H1 (cell line): ENCODE data around the gene FOXL1. TPM values are rescaled to one million over a fixed set of nuclear protein-coding genes. Genes with fewer than 3 reads are reported as not detected.
A peak's percentile ranks its signal among the peaks of the same experiment; 100 is the strongest.

Source experiments
- CTCF ChIA-PET: fragments of 300-600 bp; sonication (Branson Sonifier 250); formaldehyde crosslinking; loops from one replicate; lab custom pipeline; 2021; ENCODE audit not compliant: partially characterized antibody; lab: Charles Lee
- POLR2A ChIA-PET: fragments of 300-600 bp; sonication (Branson Sonifier 250); formaldehyde crosslinking; loops from one replicate; lab custom pipeline; 2021; ENCODE audit warnings: inconsistent platforms; ENCODE audit not compliant: partially characterized antibody; lab: Charles Lee
- DNase-seq, 2 experiments: peaks; one replicate each; pipeline versions ENCODE4 v3.0.0 to v3.0.0-alpha.2; 2010 to 2022; ENCODE audit warnings: low spot score in 2 of 2, low read depth in 1 of 2, mixed read lengths in 1 of 2
- FAIRE-seq: peaks from 2 replicates; lab custom pipeline; 2011; peaks lifted over from hg19 to GRCh38; lab: Jason Lieb, UNC
- H2AFZ ChIP-seq: 2 replicates; pipeline ENCODE4 v1.8.1; 2012; ENCODE audit warnings: low read length, inconsistent platforms
- H2AK5ac ChIP-seq: 2 replicates; pipeline ENCODE4 v1.6.1; 2013; ENCODE audit warnings: low read depth, low read length
- H2BK120ac ChIP-seq: replicated peaks from 2 replicates; pipeline ENCODE3; 2013; ENCODE audit warnings: low read depth, low read length, inconsistent platforms
- H2BK12ac ChIP-seq: 2 replicates; pipeline ENCODE4 v1.6.1; 2013; ENCODE audit warnings: low read depth, low read length
- H2BK15ac ChIP-seq: 2 replicates; pipeline ENCODE4 v1.6.1; 2013; ENCODE audit warnings: low read length
- H2BK20ac ChIP-seq: 2 replicates; pipeline ENCODE4 v1.6.1; 2013; ENCODE audit warnings: low read length
- H2BK5ac ChIP-seq: 2 replicates; pipeline ENCODE4 v1.6.1; 2013; ENCODE audit warnings: low read depth, low read length
- H3K14ac ChIP-seq: 2 replicates; pipeline ENCODE4 v1.6.1; 2013; ENCODE audit warnings: inconsistent platforms; ENCODE audit not compliant: insufficient read length
- H3K18ac ChIP-seq: 2 replicates; pipeline ENCODE4 v1.6.1; 2013; ENCODE audit warnings: low read length; ENCODE audit errors: extremely low read depth
- H3K23ac ChIP-seq: 2 replicates; pipeline ENCODE4 v1.6.1; 2013; ENCODE audit warnings: inconsistent platforms; ENCODE audit not compliant: insufficient read length
- H3K23me2 ChIP-seq: 2 replicates; pipeline ENCODE4 v1.6.1; 2013; ENCODE audit warnings: low read depth, low read length
- H3K27ac ChIP-seq: 2 replicates; pipeline ENCODE4 v1.6.1; 2011; ENCODE audit warnings: low read depth, low read length, inconsistent platforms
- H3K27me3 ChIP-seq, 4 experiments: replicated peaks in 1 of 4; 1 replicate in 1 of 4; 2 replicates in 3 of 4; pipeline versions ENCODE4 v1.6.1 to v1.8.1; 2011 to 2013; ENCODE audit warnings: low read length in 3 of 4, mild to moderate bottlenecking in 3 of 4, inconsistent platforms in 2 of 4, mixed read lengths in 2 of 4, moderate library complexity in 1 of 4; ENCODE audit not compliant: control insufficient read depth in 3 of 4, insufficient read depth in 3 of 4; ENCODE audit errors: extremely low read depth in 1 of 4
- H3K36me3 ChIP-seq, 4 experiments: 2 replicates each; pipeline versions ENCODE4 v1.6.1 to v1.8.1; 2011 to 2013; ENCODE audit warnings: mild to moderate bottlenecking in 4 of 4, low read length in 3 of 4, moderate library complexity in 2 of 4, control low read depth in 1 of 4, inconsistent platforms in 1 of 4; ENCODE audit not compliant: insufficient read depth in 4 of 4, control insufficient read depth in 2 of 4
- H3K4ac ChIP-seq: replicated peaks from 2 replicates; pipeline ENCODE3; 2013; ENCODE audit warnings: low read length, low read depth, mixed read lengths, inconsistent platforms; ENCODE audit not compliant: insufficient read length
- H3K4me1 ChIP-seq, 4 experiments: replicated peaks in 1 of 4; 1 replicate in 1 of 4; 2 replicates in 3 of 4; pipeline versions ENCODE4 v1.6.1 to v1.8.1; 2011 to 2013; ENCODE audit warnings: low read length in 3 of 4, inconsistent platforms in 2 of 4, mixed read lengths in 1 of 4; ENCODE audit not compliant: insufficient read depth in 4 of 4, control insufficient read depth in 3 of 4
- H3K4me2 ChIP-seq, 2 experiments: 2 replicates each; pipeline versions ENCODE4 v1.6.1 to v1.8.1; 2011 to 2013; ENCODE audit warnings: low read depth in 2 of 2, low read length in 2 of 2, control low read depth in 1 of 2, inconsistent platforms in 1 of 2, mild to moderate bottlenecking in 1 of 2; ENCODE audit not compliant: insufficient read depth in 1 of 2
- H3K4me3 ChIP-seq, 4 experiments: fragments of 200-600, 300-600 bp in 1 of 4; sonication (generic), shearing (Covaris generic), sonication (Bioruptor Twin) in 1 of 4; 2 replicates each; pipeline versions ENCODE4 v1.5.1 to v1.8.1; 2011 to 2016; ENCODE audit warnings: low read length in 4 of 4, low read depth in 3 of 4, control low read depth in 2 of 4, inconsistent platforms in 2 of 4, mild to moderate bottlenecking in 2 of 4, mixed read lengths in 1 of 4, moderate library complexity in 1 of 4; ENCODE audit not compliant: insufficient read depth in 2 of 4; ENCODE audit errors: extremely low read depth in 1 of 4
- H3K56ac ChIP-seq: replicated peaks from 2 replicates; pipeline ENCODE3; 2013; ENCODE audit warnings: low read depth, mild to moderate bottlenecking, mixed read lengths, low read length, inconsistent platforms; ENCODE audit not compliant: insufficient read length
- H3K79me1 ChIP-seq: 2 replicates; pipeline ENCODE4 v1.6.1; 2013; ENCODE audit warnings: low read depth, low read length, control low read depth
- H3K79me2 ChIP-seq, 2 experiments: 2 replicates each; pipeline versions ENCODE4 v1.6.1 to v1.8.1; 2012 to 2013; ENCODE audit warnings: low read length in 2 of 2, mild to moderate bottlenecking in 2 of 2, inconsistent platforms in 1 of 2; ENCODE audit not compliant: insufficient read depth in 2 of 2, control insufficient read depth in 1 of 2
- H3K9ac ChIP-seq, 4 experiments: replicated peaks in 1 of 4; 1 replicate in 1 of 4; 2 replicates in 3 of 4; pipeline versions ENCODE4 v1.6.1 to v1.8.1; 2011 to 2013; ENCODE audit warnings: low read depth in 3 of 4, low read length in 3 of 4, control low read depth in 2 of 4, mild to moderate bottlenecking in 2 of 4, moderate library complexity in 2 of 4, inconsistent platforms in 1 of 4; ENCODE audit errors: extremely low read depth in 1 of 4
- H3K9me3 ChIP-seq, 2 experiments: 2 replicates each; pipeline versions ENCODE4 v1.6.1 to v1.8.1; 2012 to 2013; ENCODE audit warnings: mild to moderate bottlenecking in 2 of 2, moderate library complexity in 2 of 2, control low read depth in 1 of 2, inconsistent platforms in 1 of 2, low read depth in 1 of 2, low read length in 1 of 2, mixed read lengths in 1 of 2; ENCODE audit not compliant: insufficient read depth in 2 of 2
- H4K20me1 ChIP-seq, 2 experiments: replicated peaks in 1 of 2; 2 replicates each; pipeline versions ENCODE3 to v1.8.1; 2011 to 2013; ENCODE audit warnings: inconsistent platforms in 2 of 2, low read length in 2 of 2, mild to moderate bottlenecking in 1 of 2; ENCODE audit not compliant: insufficient read depth in 2 of 2, control insufficient read depth in 1 of 2
- H4K5ac ChIP-seq: 2 replicates; pipeline ENCODE4 v1.6.1; 2013; ENCODE audit warnings: low read length, low read depth, mixed read lengths, inconsistent platforms; ENCODE audit not compliant: insufficient read length
- H4K8ac ChIP-seq: 2 replicates; pipeline ENCODE4 v1.8.0; 2013; ENCODE audit warnings: mild to moderate bottlenecking, moderate library complexity, low read length, inconsistent platforms; ENCODE audit not compliant: insufficient read depth; ENCODE audit errors: extremely low read depth
- H4K91ac ChIP-seq: replicated peaks from 2 replicates; pipeline ENCODE3; 2013; ENCODE audit warnings: low read length, mixed read lengths, inconsistent platforms; ENCODE audit not compliant: insufficient read length
- EZH2 ChIP-seq: fragments of 200-600 bp; sonication (generic); IDR thresholded peaks from 2 replicates; pipeline ENCODE4 v1.7.1; 2012; ENCODE audit warnings: low read depth, mild to moderate bottlenecking, moderate library complexity, low read length, inconsistent platforms; ENCODE audit not compliant: severe bottlenecking
- FOSL1 ChIP-seq: IDR thresholded peaks from 2 replicates; pipeline ENCODE4 v1.6.1; 2011; ENCODE audit warnings: mild to moderate bottlenecking, low read depth, low read length, moderate library complexity; ENCODE audit not compliant: insufficient read depth
- MAFK ChIP-seq: IDR thresholded peaks from 2 replicates; pipeline ENCODE4 v1.6.1; 2012; ENCODE audit warnings: low read depth, mild to moderate bottlenecking, improper control_type of control experiment, low read length
- NRF1 ChIP-seq: IDR thresholded peaks from 2 replicates; pipeline ENCODE4 v1.6.1; 2011; ENCODE audit warnings: mild to moderate bottlenecking, low read depth, low read length, improper control_type of control experiment
- RNF2 ChIP-seq: fragments of 200-900, 300-1000 bp; sonication (generic); IDR thresholded peaks from 2 replicates; pipeline ENCODE4 v1.7.1; 2016; ENCODE audit warnings: borderline replicate concordance, low read depth, mild to moderate bottlenecking, antibody characterized with exemption, low read length; ENCODE audit not compliant: poor library complexity, severe bottlenecking; ENCODE audit errors: missing control alignments
- SAP30 ChIP-seq: fragments of 300-600 bp; sonication (generic); IDR thresholded peaks from 2 replicates; pipeline ENCODE4 v1.7.1; 2012; ENCODE audit warnings: low read length, moderate library complexity, mild to moderate bottlenecking, inconsistent platforms; ENCODE audit not compliant: insufficient read depth, insufficient replicate concordance
- SUZ12 ChIP-seq: fragments of 200-600 bp; sonication (generic); IDR thresholded peaks from 2 replicates; pipeline ENCODE4 v1.6.1; 2012; ENCODE audit warnings: mild to moderate bottlenecking, inconsistent platforms, low read length, moderate library complexity, mixed read lengths
- TCF12 ChIP-seq: IDR thresholded peaks from 2 replicates; pipeline ENCODE4 v1.6.1; 2011; ENCODE audit warnings: low read depth, mild to moderate bottlenecking, low read length
- whole genome bisulfite sequencing, 2 experiments: shearing (Covaris generic) in 1 of 2; methylation state at CpG; one replicate each; pipeline versions ENCODE4 v1.1.6 to v1.1.7; 2013 to 2015; ENCODE audit warnings: low lambda C conversion rate in 2 of 2, mixed read lengths in 2 of 2, inconsistent platforms in 1 of 2, low coverage in 1 of 2, missing lambda C conversion rate in 1 of 2; ENCODE audit not compliant: insufficient replicate concordance in 2 of 2, insufficient coverage in 1 of 2, insufficient read length in 1 of 2; ENCODE audit errors: extremely low coverage in 1 of 2, missing lambda C conversion rate in 1 of 2; 5-methylcytosine and 5-hydroxymethylcytosine counted together
- polyA plus RNA-seq, 7 experiments: library from polyadenylated mRNA; depleted of rRNA in 3 of 7; stranded (reverse) in 5 of 7; unstranded in 2 of 7; fragments of >200 nt in 5 of 7; fragments of 200-250 nt in 2 of 7; gene quantifications; 1 replicate in 5 of 7; 2 replicates in 1 of 7; 4 replicates in 1 of 7; pipeline versions ENCODE4 v1.2.1 to v1.2.3, GENCODE V29; 2011 to 2013; ENCODE audit warnings: missing spikeins in 2 of 7, mixed read lengths in 2 of 7
- total RNA-seq: library from RNA; stranded (reverse); fragmentation: NEBNext Ultra II Directional; extraction: Animal tissue kit (Norgen Biotek cat#: 25700); gene quantifications from 2 replicates; pipeline ENCODE4 v1.2.1, GENCODE V29; 2021

FOXL1 gene
- total and polyA plus RNA-seq, 2 of the 8 experiments (the other 6 are each of a cell fraction or from before 2014, with no cell fraction given) = 0.03 TPM; not detected in 1

GRCh38 chr16:86570558-86571529, 7.5 kb upstream of the FOXL1 start:
- Histone ChIP-seq H3K4me3 (peak overlapping the region in 1 of 4 experiments; percentile 1; a peak in 1 of 8 replicates), H3K4ac (no peak overlapping the region), H3K79me1 (no peaks in the 10 kb centered on the region), H2AFZ (no peak overlapping the region), H2BK5ac (no peak overlapping the region), H3K36me3 (peaks cover 0 to 8% (median 0%) of the 10 kb centered on the region in 4 experiments; a peak in 1 of 8 replicates), H3K14ac (no peak overlapping the region), H2BK120ac (no peak overlapping the region), H4K20me1 (peaks cover 17 to 22% of the 10 kb centered on the region in 2 experiments), H3K23ac (no peak overlapping the region), H4K91ac (no peak overlapping the region), H4K8ac (no peak overlapping the region), H3K79me2 (no peaks in the 10 kb centered on the region), H3K9ac (no peak overlapping the region), H3K27me3 (peaks cover 86 to 99% (median 92%) of the 10 kb centered on the region in 4 experiments), H3K23me2 (peaks cover 3% of the 10 kb centered on the region; the same call in 1 of the 2 replicates), H3K18ac (peak overlapping the region; percentile 16; the same call in 1 of the 2 replicates), H3K4me2 (peak overlapping the region; percentile 14 to 18; a peak in 2 of 4 replicates), H3K4me1 (peaks cover 11 to 45% (median 23%) of the 10 kb centered on the region in 4 experiments), H3K27ac (no peak overlapping the region), H3K56ac (no peak overlapping the region), H2BK12ac (0 out of 2 replicates have a peak overlapping the region, but pooled peaks have one; percentile 43), H2AK5ac (no peak overlapping the region), H4K5ac (no peak overlapping the region), H2BK20ac (no peak overlapping the region), H3K9me3 (no peaks in the 10 kb centered on the region; a peak in 1 of 4 replicates), H2BK15ac (no peak overlapping the region)
- CTCF ChIA-PET = interaction anchor here (0.7 to 1.6 kb wide), 8 partner anchors 8 to 493 kb away, joined by 3 to 5 read pairs (median 3); no protein-coding TSS in a partner anchor
- POLR2A ChIA-PET = interaction anchor here (1.1 kb wide), 1 partner anchor 16 kb away, joined by 3 read pairs; the partner anchor contains the start of gene MTHFSD
- FAIRE-seq (no peak), DNase-seq (no peak)
- TF ChIP-seq SAP30 (no peak), SUZ12 (peak; percentile 82; the same call in 1 of the 2 replicates), MAFK (no peak), FOSL1 (no peak), NRF1 (no peak), EZH2 (peak; percentile 91), RNF2 (peak; percentile 85), TCF12 (0 out of 2 replicates have a peak, but pooled peaks have one; percentile 35)
- 5% methylated on average over 28 of the region's 28 CpGs; no CpG with 5 or more reads in 1 of the 2 experiments for WGBS, 2 experiments
